Kidney glomerular epithelial cell (primary cell): ENCODE data around the gene CNTD1.
"Not testable (repeated sequence)": the region's sequence is repeated elsewhere in the genome, so short reads cannot be mapped to it uniquely, and the experiment has no call there.

Experiments used
- DNase-seq: peaks from one replicate; lab custom pipeline; 2025; lab: John Stamatoyannopoulos, UW

Gene CNTD1

DNA sequence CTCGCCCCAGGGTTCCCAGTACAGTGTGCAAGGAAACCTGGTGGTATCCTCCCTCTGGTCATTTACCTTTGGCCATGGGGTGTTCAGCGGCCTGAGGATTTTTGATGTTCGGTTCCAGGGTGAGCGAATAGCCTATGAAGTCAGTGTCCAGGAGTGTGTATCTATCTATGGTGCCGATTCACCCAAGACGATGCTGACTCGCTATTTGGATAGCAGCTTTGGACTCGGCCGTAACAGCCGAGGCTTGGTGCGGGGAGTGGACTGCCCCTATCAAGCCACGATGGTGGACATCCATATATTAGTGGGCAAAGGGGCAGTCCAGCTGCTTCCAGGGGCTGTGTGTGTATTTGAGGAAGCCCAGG lies 46.9 kb downstream of the CNTD1 start:
- no peak for DNase-seq

DNA sequence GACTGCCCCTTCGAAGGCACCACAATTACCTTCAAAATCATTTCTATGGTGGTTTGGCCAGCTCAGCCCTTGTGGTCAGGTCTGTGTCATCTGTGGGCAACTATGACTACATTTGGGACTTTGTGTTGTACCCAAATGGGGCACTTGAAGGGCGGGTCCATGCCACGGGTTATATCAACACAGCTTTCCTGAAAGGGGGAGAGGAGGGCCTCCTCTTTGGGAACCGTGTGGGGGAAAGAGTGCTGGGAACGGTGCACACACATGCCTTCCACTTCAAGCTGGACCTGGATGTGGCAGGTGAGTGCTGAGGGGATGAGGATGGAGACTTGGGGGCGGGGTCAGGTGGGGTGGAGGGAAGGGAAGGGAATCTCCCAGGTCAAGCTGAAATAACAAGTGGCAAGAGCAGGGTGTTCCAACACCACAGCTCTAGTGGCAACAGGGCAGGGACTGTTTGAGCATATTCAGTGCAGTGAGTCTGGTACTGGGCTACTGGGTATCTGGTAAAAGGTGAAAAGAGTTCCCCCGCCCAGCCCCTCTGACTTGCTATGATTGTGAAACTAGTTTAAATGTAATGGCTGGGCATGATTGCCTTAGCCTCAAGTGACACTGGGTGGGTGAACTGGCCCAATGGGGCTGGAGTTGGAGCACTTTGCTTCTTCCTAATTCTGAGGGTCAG lies 47.4 kb downstream of the CNTD1 start:
- DNase-seq = no peak

DNA sequence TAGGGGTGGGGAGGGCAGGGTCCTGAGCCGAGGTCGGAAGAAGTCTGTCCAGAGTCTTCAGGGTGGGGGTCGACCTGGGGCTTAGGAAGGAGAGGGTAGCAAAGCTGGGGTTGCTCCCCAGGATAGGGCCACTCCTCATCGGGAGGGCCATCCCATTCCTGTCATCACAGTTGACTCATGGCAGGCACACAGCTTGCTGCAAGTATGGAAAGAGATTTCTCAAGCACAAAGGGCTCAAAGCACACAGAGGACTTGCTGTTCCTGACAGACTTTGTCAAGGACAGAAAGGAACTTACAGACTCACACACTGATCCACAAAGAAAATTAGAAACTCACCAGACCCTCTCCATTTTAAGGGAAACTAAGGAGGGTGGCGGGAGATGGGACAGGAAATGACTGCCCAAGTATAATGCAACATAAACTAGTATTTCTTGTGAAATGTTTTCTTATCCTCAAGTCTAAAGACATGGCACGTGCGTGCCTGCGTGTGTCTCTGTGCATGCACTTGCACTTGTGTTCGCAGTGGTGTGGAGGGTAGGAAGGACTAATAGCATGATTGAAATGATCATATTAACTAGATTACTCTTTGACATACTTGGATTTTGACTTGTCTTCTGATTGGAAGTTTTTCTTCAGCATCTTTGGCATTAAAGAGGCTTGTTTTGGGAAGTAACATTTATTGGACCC lies 48.1 kb downstream of the CNTD1 start:
- DNase-seq = no peak

DNA sequence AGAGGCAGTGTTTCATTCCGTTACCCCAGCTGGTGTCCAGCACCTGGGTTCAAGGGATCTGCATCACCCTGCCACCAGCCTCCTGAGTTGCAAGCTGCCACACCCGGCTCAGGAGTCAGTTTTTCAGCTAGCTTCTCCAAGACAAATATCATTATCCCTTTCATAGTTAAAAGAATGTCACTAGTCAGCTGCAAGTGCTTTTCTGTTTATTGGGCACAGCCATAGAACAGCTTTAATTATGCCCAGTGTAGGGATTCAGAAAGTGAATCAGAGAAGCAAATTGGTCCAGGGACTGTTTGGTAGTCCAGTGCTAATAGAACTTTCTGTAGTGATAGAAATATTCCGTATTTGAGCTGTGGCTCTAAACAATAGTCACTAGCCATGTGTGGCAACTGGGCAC lies 49.4 kb downstream of the CNTD1 start:
- no peak for DNase-seq

DNA sequence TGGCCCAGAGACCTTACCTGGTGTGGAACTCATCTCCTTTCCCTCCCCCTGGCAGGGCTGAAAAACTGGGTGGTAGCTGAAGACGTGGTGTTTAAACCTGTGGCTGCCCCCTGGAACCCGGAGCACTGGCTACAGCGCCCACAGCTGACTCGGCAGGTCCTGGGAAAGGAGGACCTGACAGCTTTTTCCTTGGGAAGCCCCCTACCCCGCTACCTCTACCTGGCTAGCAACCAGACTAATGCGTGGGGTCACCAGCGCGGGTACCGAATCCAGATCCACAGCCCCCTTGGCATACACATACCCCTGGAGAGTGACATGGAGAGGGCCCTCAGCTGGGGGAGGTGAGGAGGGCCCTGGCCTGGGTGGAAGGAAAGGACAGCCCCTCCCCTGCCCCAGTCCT lies 50.4 kb downstream of the CNTD1 start:
- DNase-seq = no peak

DNA sequence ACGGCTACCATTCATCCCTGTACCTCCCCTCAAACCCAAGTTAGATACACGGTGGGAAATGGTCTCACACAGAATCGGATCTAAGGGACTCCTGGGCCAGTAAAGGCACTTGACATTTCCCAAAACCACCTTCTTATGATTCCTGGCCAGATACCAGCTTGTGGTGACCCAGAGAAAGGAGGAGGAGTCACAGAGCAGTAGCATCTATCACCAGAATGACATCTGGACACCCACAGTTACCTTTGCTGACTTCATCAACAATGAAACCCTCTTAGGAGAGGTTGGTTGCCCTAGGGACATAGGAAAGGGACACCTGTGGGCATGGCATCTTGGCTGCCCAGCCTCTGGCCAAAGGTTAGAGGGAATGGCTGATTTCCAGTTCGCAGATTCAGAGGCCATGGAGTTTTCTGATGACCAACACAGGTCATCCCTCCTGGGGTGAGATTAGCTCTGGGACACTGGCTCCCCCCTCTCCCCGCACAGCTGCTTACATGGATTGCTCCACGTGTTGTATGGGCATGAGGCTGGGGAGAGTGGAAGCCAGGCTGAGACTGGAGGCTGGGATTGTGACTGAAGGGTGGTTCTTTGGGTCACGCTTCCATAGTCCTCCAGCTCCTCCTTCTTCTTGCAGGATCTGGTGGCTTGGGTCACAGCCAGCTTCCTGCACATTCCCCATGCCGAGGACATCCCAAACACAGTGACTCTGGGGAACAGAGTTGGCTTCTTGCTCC lies 51.0 kb downstream of the CNTD1 start:
- peak; percentile 13 for DNase-seq

DNA sequence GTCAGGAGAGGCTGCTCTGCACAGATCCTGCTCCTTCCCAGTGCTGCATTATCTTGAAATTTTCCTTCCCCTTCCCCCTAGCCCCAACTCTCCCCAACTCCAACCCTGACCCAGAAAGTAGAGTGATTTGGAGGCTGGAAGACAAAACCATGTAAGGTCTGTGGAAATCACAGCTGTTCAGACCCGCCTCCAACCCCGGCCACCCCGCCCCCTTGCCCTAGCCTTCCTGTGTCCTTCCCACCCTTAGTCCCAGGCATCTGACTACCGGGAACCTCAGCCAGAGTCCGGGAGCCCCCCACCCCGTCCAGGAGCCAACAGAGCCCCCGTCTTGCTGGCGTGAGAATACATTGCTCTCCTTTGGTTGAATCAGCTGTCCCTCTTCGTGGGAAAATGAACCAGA lies 52.3 kb downstream of the CNTD1 start, which contains the start of gene AOC3:
TSS of gene AOC3 (plus strand) at position 246 of the 400 bp plus-strand sequence. CDS start at position 391, 145 bp downstream.
- no peak for DNase-seq

DNA sequence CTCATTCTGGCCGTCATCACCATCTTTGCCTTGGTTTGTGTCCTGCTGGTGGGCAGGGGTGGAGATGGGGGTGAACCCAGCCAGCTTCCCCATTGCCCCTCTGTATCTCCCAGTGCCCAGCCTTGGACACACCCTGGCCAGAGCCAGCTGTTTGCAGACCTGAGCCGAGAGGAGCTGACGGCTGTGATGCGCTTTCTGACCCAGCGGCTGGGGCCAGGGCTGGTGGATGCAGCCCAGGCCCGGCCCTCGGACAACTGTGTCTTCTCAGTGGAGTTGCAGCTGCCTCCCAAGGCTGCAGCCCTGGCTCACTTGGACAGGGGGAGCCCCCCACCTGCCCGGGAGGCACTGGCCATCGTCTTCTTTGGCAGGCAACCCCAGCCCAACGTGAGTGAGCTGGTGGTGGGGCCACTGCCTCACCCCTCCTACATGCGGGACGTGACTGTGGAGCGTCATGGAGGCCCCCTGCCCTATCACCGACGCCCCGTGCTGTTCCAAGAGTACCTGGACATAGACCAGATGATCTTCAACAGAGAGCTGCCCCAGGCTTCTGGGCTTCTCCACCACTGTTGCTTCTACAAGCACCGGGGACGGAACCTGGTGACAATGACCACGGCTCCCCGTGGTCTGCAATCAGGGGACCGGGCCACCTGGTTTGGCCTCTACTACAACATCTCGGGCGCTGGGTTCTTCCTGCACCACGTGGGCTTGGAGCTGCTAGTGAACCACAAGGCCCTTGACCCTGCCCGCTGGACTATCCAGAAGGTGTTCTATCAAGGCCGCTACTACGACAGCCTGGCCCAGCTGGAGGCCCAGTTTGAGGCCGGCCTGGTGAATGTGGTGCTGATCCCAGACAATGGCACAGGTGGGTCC lies 52.9 kb downstream of the CNTD1 start:
- DNase-seq = not testable (repeated sequence)

DNA sequence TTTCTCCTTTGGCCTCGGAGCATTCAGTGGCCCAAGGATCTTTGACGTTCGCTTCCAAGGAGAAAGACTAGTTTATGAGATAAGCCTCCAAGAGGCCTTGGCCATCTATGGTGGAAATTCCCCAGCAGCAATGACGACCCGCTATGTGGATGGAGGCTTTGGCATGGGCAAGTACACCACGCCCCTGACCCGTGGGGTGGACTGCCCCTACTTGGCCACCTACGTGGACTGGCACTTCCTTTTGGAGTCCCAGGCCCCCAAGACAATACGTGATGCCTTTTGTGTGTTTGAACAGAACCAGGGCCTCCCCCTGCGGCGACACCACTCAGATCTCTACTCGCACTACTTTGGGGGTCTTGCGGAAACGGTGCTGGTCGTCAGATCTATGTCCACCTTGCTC lies 53.7 kb downstream of the CNTD1 start:
- no peak for DNase-seq

DNA sequence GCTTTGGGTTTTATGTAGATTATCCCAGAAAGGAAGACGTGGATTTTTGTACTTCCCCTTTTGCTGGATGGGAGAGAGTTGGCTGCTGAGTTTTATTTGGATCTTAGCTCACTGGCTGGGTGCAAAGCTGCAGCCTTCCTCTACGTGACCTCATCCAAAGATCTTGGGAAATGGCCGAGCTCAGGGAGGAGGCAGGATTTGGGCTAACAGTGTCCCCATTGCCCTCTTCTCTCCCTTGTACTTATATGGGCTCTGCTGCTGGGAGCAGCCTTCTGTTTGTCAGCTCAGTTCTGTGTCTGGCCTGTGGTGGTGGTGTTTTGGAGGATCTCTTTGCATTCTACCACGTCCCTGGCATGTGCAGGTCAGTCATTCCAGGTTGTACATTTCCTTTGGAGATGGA lies 54.3 kb downstream of the CNTD1 start:
- no peak for DNase-seq

DNA sequence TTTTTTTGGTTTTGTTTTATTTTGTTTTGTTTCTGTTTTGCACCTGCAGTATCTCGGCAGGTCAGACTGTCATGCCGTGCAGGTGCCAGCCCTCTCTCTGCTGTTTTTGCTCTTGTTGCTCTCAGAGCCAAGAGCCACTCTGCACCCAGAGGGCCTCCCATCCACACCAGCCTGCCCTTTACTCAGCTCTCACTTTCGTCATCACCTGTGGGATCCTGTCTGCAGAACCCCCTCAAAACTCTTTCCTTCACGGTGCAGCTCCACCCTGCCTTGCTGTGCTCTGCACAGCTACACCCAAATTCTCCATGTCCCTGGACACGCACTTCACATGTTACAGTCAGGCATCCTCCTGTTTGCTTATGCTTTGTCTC lies 54.9 kb downstream of the CNTD1 start:
- DNase-seq = no peak

DNA sequence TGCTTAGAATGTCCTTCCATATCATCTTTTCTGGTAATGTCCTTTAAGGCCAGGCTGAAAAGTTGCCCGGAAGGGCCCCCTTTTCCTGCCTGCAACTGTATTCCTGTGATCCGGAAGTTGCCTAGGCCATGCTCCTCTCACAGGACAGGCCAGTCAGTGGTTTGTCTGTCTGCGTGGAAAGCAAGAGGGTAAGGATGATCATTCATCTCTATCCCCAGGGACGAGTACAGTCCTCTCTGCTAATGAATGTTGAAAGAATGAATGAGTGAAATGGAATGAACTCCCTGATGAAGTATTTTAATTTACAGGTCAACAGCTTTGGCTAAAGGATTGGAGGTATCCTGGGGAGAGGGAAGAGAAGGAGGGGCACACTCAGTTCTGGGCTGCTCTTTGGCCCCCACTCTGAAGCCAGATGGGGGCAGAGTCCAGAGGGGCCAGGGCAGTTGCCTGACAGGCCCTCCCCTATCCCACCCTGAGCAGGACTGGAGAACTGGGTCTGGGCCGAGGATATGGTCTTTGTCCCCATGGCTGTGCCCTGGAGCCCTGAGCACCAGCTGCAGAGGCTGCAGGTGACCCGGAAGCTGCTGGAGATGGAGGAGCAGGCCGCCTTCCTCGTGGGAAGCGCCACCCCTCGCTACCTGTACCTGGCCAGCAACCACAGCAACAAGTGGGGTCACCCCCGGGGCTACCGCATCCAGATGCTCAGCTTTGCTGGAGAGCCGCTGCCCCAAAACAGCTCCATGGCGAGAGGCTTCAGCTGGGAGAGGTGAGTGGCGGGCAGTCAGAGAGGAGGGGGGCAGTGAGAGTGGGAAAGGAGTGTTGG lies 55.5 kb downstream of the CNTD1 start:
- DNase-seq = no peak

DNA sequence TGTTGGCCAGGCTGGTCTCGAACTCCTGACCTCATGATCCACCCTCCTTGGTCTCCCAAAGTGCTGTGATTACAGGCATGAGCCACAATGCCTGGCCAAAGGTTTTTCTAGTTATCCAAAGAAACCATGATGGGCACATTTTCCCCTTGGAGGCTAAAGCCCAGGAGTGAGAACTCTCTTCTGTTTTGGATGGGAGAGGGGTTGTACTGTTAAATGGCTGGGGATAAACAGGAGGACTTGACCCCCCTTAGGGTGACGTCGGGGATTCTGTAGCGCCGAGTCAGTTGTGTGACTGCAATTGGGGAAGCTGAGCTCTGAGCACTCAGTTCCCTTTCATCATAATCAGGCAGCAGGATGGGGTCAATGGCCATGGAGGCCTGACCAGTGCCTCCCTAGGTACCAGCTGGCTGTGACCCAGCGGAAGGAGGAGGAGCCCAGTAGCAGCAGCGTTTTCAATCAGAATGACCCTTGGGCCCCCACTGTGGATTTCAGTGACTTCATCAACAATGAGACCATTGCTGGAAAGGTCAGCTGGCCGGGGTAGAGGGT lies 56.5 kb downstream of the CNTD1 start:
- no peak for DNase-seq

DNA sequence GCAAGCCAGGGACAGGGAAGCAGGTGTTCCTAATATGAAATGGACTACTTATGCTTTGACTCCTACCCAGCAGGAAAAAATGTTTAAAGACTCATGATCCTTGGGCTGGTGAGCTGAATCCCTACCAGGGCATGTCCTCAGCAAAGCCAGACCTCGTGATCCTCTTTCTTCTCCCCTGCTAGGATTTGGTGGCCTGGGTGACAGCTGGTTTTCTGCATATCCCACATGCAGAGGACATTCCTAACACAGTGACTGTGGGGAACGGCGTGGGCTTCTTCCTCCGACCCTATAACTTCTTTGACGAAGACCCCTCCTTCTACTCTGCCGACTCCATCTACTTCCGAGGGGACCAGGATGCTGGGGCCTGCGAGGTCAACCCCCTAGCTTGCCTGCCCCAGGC lies 57.4 kb downstream of the CNTD1 start:
- not testable (repeated sequence) for DNase-seq

DNA sequence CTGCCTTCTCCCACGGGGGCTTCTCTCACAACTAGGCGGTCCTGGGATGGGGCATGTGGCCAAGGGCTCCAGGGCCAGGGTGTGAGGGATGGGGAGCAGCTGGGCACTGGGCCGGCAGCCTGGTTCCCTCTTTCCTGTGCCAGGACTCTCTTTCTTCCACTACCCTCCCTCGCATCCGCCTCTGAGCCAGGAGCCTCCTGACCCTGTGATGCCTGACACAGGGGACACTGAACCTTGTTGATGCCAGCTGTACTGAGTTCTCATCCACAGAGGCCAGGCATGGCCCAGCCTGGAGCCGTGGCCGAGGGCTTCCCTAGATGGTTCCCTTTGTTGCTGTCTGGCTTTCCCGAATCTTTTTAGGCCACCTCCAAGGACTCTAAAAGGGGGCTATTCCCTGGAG lies 57.9 kb downstream of the CNTD1 start:
- DNase-seq = not testable (repeated sequence)

DNA sequence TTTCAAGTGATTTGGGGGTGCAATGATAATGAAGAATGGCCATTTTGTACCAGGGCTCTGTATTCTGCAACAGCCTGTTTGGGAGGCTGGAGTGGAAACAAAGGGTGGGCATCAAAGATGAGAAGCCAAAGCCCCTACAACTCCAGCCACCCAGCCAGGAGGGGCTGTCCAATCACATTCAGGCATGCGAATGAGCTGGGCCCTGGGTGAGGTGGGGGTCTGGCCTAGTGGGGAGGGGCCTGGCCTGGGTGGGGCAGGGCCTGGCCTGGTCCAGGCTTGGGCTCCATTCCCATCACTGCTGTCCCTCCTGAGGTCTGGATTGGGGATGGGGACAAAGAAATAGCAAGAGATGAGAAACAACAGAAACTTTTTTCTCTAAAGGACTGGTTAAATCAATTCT lies 58.7 kb downstream of the CNTD1 start:
- DNase-seq = no peak
